GM12878 (cell line): ENCODE results near the gene ABHD12B.

Experiments
- ATF7 ChIP-seq: fragments of 450-650 bp; IDR thresholded peaks from 2 replicates; pipeline ENCODE4 v1.6.1; 2016; ENCODE audit warnings: low read depth, mild to moderate bottlenecking
- BHLHE40 ChIP-seq, 2 experiments: fragments of 450-650 bp in 1 of 2; IDR thresholded peaks; 2 replicates each; pipeline ENCODE4 v1.6.1; 2011 to 2017; ENCODE audit warnings: low read depth in 2 of 2, borderline replicate concordance in 1 of 2, improper control_type of control experiment in 1 of 2, low read length in 1 of 2, mild to moderate bottlenecking in 1 of 2
- CTCF ChIP-seq, 3 experiments: IDR thresholded peaks in 2 of 3; conservative IDR thresholded peaks in 1 of 3; 2 replicates each; pipeline ENCODE4 v1.5.1; 2011; ENCODE audit warnings: low read depth in 3 of 3, low read length in 3 of 3, mild to moderate bottlenecking in 3 of 3, control low read depth in 2 of 3, moderate library complexity in 2 of 3, inconsistent platforms in 1 of 3, mixed read lengths in 1 of 3; ENCODE audit not compliant: control insufficient read depth in 2 of 3, insufficient read depth in 1 of 3; ENCODE audit errors: extremely low read depth in 1 of 3
- E2F4 ChIP-seq: IDR thresholded peaks from 2 replicates; pipeline ENCODE4 v1.6.1; 2012; ENCODE audit warnings: low read depth, low read length, improper control_type of control experiment
- EP300 ChIP-seq, 2 experiments: fragments of 150-350 bp in 1 of 2; IDR thresholded peaks; 2 replicates each; pipeline ENCODE4 v1.6.1; 2011 to 2012; ENCODE audit warnings: low read depth in 2 of 2, low read length in 2 of 2, borderline replicate concordance in 1 of 2, improper control_type of control experiment in 1 of 2, inconsistent platforms in 1 of 2; ENCODE audit not compliant: control insufficient read depth in 1 of 2
- EZH2 ChIP-seq: IDR thresholded peaks from 2 replicates; pipeline ENCODE4 v1.6.1; 2012; ENCODE audit warnings: low read depth, mild to moderate bottlenecking, control low read depth, inconsistent platforms, low read length, borderline replicate concordance; ENCODE audit not compliant: control insufficient read depth
- JUND ChIP-seq: IDR thresholded peaks from 2 replicates; pipeline ENCODE4 v1.6.1; 2012; ENCODE audit warnings: low read depth, mild to moderate bottlenecking, low read length, improper control_type of control experiment, moderate library complexity
- POLR2AphosphoS5 ChIP-seq: IDR thresholded peaks from 2 replicates; pipeline ENCODE4 v1.6.1; 2011; ENCODE audit warnings: mild to moderate bottlenecking, low read length, inconsistent platforms
- STAT3 ChIP-seq: IDR thresholded peaks from 2 replicates; pipeline ENCODE4 v1.6.1; 2011; ENCODE audit warnings: low read depth, low read length, improper control_type of control experiment
- TAF1 ChIP-seq: IDR thresholded peaks from 2 replicates; pipeline ENCODE4 v1.6.1; 2011; ENCODE audit warnings: mild to moderate bottlenecking, low read depth, low read length, borderline replicate concordance
- ZNF274 ChIP-seq: IDR thresholded peaks from one replicate; pipeline ENCODE4 v1.8.0; 2011; ENCODE audit not compliant: insufficient read length, insufficient read depth
- ZSCAN29 ChIP-seq: fragments of 450-650 bp; IDR thresholded peaks from 2 replicates; pipeline ENCODE4 v1.6.1; 2017; ENCODE audit warnings: mild to moderate bottlenecking, moderate library complexity

- TF ChIP-seq BHLHE40 (IDR thresholded peaks at IDR 0.05; ENCODE audit: borderline replicate concordance in 1 of 2, low read depth in 2 of 2, low read length in 1 of 2), result no peak
- no peak for TF ChIP-seq EP300 (IDR thresholded peaks at IDR 0.05; ENCODE audit: borderline replicate concordance in 1 of 2, control insufficient read depth in 1 of 2, low read depth in 2 of 2, low read length in 2 of 2)
- TF ChIP-seq CTCF (IDR thresholded peaks at IDR 0.05 in 2 of 3, conservative IDR thresholded peaks at IDR 0.05 in 1 of 3; ENCODE audit: control insufficient read depth in 2 of 3, extremely low read depth in 1 of 3, insufficient read depth in 1 of 3, low read depth in 3 of 3, low read length in 3 of 3), result no peak
- no peak for TF ChIP-seq POLR2AphosphoS5
- TF ChIP-seq ZNF274, result no peak
- no peak for TF ChIP-seq ZSCAN29
- TF ChIP-seq TAF1, result no peak
- no peak for TF ChIP-seq E2F4
- no peak for TF ChIP-seq EZH2
- no peak for TF ChIP-seq JUND
- TF ChIP-seq ATF7, result no peak
- no peak for TF ChIP-seq STAT3
These were observed 34.6 kb upstream of the ABHD12B start for GRCh38 chr14:50837271-50837670.
